ENCODE results near the gene NRXN3. TPM values are rescaled to one million over a fixed set of nuclear protein-coding genes. Genes with fewer than 3 reads are reported as not detected.

Gene NRXN3
- total and polyA plus RNA-seq, 2 donors (not counting 1 experiment from before 2014, with no cell fraction given) = not detected

DNA sequence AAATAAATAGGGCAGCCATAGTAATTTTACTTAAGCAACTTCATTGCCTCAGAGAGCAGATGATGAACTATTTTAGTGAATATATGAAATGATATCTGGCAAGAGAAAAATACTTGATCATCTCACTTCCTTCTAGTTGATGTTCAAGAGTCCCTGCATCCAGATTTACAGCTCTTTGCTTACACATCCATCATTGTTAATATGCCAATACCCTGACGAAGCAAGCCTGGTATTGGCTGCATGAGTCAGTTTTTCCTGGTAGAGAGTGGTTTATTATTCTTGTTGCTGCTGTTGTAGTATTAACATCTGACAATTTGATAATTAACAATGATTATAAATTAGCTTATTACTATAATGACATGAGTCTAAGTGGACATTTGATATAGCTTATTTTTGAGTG, 681.9 kb downstream of the NRXN3 start:
- H3K36me3 ChIP-seq (replicated peaks in 1 of 2; ENCODE audit: control extremely low read depth in 1 of 2, control insufficient read depth in 1 of 2, extremely low read depth in 1 of 2, insufficient read depth in 2 of 2, low read length in 1 of 2) = no peaks in the 10 kb centered on the region
- Mint-ChIP-seq H3K4me1 (no peaks in the 10 kb centered on the region), H3K27me3 (peaks cover 7% of the 10 kb centered on the region), H3K4me3 (no peak overlapping the region), H3K9me3 (ENCODE audit: insufficient read depth) (no peaks in the 10 kb centered on the region), H3K27ac (no peak overlapping the region)
- H3K27me3 ChIP-seq (replicated peaks in 1 of 4; ENCODE audit: control extremely low read depth in 1 of 4, control insufficient read depth in 3 of 4, insufficient read depth in 4 of 4, low read length in 3 of 4) = no peaks in the 10 kb centered on the region
- H3K27ac ChIP-seq (ENCODE audit: low read length in 2 of 2) = no peak overlapping the region
- no CpG with 5 or more reads among the region's 1 CpG for WGBS (ENCODE audit: insufficient coverage)
- no peak overlapping the region for H2AFZ ChIP-seq (ENCODE audit: insufficient read depth, low read depth, low read length, poor library complexity, severe bottlenecking)
- H3K4me1 ChIP-seq (ENCODE audit: control insufficient read depth in 2 of 2, insufficient read depth in 2 of 2, low read length in 2 of 2) = no peaks in the 10 kb centered on the region
- no peak overlapping the region for H3K9ac ChIP-seq (ENCODE audit: low read length)
- POLR2A ChIA-PET = no interaction called here
- no peak overlapping the region for H3K4me2 ChIP-seq (replicated peaks; ENCODE audit: low read depth, low read length, poor library complexity, severe bottlenecking)
- ATAC-seq (ENCODE audit: low read depth) (no peak), DNase-seq (no peak)
- CTCF ChIA-PET = no interaction called here
- no peaks in the 10 kb centered on the region for H4K20me1 ChIP-seq (ENCODE audit: control insufficient read depth, insufficient read depth, low read length, poor library complexity, severe bottlenecking)
- no peak overlapping the region for H3K4me3 ChIP-seq (ENCODE audit: control extremely low read depth in 1 of 5, extremely low read depth in 1 of 5, insufficient read depth in 1 of 5, low read depth in 2 of 5, low read length in 4 of 5)
- no peaks in the 10 kb centered on the region for H3K9me3 ChIP-seq (ENCODE audit: control extremely low read depth in 1 of 3, control insufficient read depth in 2 of 3, insufficient read depth in 1 of 3, low read length in 2 of 3)
- H3K79me2 ChIP-seq (ENCODE audit: control insufficient read depth, insufficient read depth, low read length) = no peaks in the 10 kb centered on the region
- TF ChIP-seq, protein P1, sequence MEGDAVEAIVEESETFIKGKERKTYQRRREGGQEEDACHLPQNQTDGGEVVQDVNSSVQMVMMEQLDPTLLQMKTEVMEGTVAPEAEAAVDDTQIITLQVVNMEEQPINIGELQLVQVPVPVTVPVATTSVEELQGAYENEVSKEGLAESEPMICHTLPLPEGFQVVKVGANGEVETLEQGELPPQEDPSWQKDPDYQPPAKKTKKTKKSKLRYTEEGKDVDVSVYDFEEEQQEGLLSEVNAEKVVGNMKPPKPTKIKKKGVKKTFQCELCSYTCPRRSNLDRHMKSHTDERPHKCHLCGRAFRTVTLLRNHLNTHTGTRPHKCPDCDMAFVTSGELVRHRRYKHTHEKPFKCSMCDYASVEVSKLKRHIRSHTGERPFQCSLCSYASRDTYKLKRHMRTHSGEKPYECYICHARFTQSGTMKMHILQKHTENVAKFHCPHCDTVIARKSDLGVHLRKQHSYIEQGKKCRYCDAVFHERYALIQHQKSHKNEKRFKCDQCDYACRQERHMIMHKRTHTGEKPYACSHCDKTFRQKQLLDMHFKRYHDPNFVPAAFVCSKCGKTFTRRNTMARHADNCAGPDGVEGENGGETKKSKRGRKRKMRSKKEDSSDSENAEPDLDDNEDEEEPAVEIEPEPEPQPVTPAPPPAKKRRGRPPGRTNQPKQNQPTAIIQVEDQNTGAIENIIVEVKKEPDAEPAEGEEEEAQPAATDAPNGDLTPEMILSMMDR (IDR thresholded peaks at IDR 0.05) = no peak
- TF ChIP-seq EZH2 (IDR thresholded peaks at IDR 0.05; ENCODE audit: borderline replicate concordance, insufficient read depth, low read depth, low read length, poor library complexity, severe bottlenecking) = no peak
- intact Hi-C loops (cut with micrococcal nuclease) = no loop called here

DNA sequence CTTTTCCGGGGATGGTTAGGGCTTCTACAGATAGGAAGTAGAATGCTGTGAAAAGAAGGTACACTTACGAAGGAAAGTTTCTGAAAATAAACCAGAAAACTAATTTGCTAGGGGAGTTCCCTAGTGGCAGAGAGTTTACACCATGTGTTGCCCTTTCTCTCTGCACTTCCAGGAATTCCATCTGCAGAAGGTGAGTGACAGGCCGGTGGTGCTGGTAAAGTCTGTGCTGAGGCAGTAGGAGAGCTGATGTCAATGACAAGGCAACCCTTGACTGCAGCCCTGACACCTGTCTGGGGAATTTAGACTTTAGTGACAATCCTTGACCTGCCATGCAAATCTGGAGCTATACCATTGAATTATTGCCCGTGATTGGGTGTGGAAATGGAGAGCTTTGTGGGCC, 687.8 kb downstream of the NRXN3 start:
- Mint-ChIP-seq H3K27me3 (peaks cover 3% of the 10 kb centered on the region), H3K4me3 (no peak overlapping the region), H3K9me3 (ENCODE audit: insufficient read depth) (no peaks in the 10 kb centered on the region), H3K4me1 (no peaks in the 10 kb centered on the region), H3K27ac (no peak overlapping the region)
- H3K9ac ChIP-seq (ENCODE audit: low read length) = no peak overlapping the region
- CTCF ChIA-PET = no interaction called here
- H2AFZ ChIP-seq (ENCODE audit: insufficient read depth, low read depth, low read length, poor library complexity, severe bottlenecking) = no peak overlapping the region
- no peak for TF ChIP-seq EZH2 (IDR thresholded peaks at IDR 0.05; ENCODE audit: borderline replicate concordance, insufficient read depth, low read depth, low read length, poor library complexity, severe bottlenecking)
- TF ChIP-seq, protein P1 (IDR thresholded peaks at IDR 0.05) = no peak
- no peaks in the 10 kb centered on the region for H3K9me3 ChIP-seq (ENCODE audit: control extremely low read depth in 1 of 3, control insufficient read depth in 2 of 3, insufficient read depth in 1 of 3, low read length in 2 of 3)
- H4K20me1 ChIP-seq (ENCODE audit: control insufficient read depth, insufficient read depth, low read length, poor library complexity, severe bottlenecking) = no peaks in the 10 kb centered on the region
- no peaks in the 10 kb centered on the region for H3K79me2 ChIP-seq (ENCODE audit: control insufficient read depth, insufficient read depth, low read length)
- no peaks in the 10 kb centered on the region for H3K36me3 ChIP-seq (replicated peaks in 1 of 2; ENCODE audit: control extremely low read depth in 1 of 2, control insufficient read depth in 1 of 2, extremely low read depth in 1 of 2, insufficient read depth in 2 of 2, low read length in 1 of 2)
- DNase-seq (no peak), ATAC-seq (ENCODE audit: low read depth) (no peak)
- 76% methylated on average over 3 of the region's 4 CpGs for WGBS (ENCODE audit: insufficient coverage)
- H3K4me3 ChIP-seq (ENCODE audit: control extremely low read depth in 1 of 5, extremely low read depth in 1 of 5, insufficient read depth in 1 of 5, low read depth in 2 of 5, low read length in 4 of 5) = no peak overlapping the region
- POLR2A ChIA-PET = no interaction called here
- intact Hi-C loops (cut with micrococcal nuclease) = no loop called here
- H3K27me3 ChIP-seq (replicated peaks in 1 of 4; ENCODE audit: control extremely low read depth in 1 of 4, control insufficient read depth in 3 of 4, insufficient read depth in 4 of 4, low read length in 3 of 4) = no peaks in the 10 kb centered on the region
- H3K4me2 ChIP-seq (replicated peaks; ENCODE audit: low read depth, low read length, poor library complexity, severe bottlenecking) = no peak overlapping the region
- no peak overlapping the region for H3K27ac ChIP-seq (ENCODE audit: low read length in 2 of 2)
- no peaks in the 10 kb centered on the region for H3K4me1 ChIP-seq (ENCODE audit: control insufficient read depth in 2 of 2, insufficient read depth in 2 of 2, low read length in 2 of 2)
